ENCODE results near the gene DISC1. TPM values are rescaled to one million over a fixed set of nuclear protein-coding genes. Genes with fewer than 3 reads are reported as not detected.
A peak's percentile ranks its signal among the peaks of the same experiment; 100 is the strongest.

Gene DISC1
- total and polyA plus RNA-seq, 12 donors = 1.0 to 21.0 (median 9.7) TPM

DNA sequence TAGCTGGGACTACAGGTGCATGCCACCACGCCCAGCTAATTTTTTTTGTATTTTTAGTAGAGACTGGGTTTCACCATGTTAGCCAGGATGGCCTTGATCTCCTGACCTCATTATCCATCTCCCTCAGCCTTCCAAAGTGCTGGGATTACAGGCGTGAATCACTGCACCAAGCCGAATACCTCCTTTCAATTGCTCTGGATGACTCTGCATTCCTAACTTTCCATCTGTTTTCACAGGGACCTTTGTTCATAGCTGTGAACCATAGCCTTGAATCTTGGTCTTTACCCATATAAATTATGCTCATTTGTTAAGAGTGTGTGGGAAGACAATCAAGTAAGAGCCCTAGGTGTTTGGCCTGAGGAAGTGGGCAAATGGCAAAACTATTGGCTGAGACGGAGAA, 422.7 kb downstream of the DISC1 start:
- Histone ChIP-seq H3K27me3 (no peaks in the 10 kb centered on the region), H3K4me1 (replicated peaks in 1 of 2) (no peaks in the 10 kb centered on the region), H3K9me3 (replicated peaks in 1 of 3) (no peaks in the 10 kb centered on the region), H3K36me3 (replicated peaks in 1 of 2) (no peaks in the 10 kb centered on the region), H3K4me3 (no peak overlapping the region), H3K27ac (no peak overlapping the region)
- intact Hi-C loops (cut with DNase I) = no loop called here
- TF ChIP-seq, protein P1, sequence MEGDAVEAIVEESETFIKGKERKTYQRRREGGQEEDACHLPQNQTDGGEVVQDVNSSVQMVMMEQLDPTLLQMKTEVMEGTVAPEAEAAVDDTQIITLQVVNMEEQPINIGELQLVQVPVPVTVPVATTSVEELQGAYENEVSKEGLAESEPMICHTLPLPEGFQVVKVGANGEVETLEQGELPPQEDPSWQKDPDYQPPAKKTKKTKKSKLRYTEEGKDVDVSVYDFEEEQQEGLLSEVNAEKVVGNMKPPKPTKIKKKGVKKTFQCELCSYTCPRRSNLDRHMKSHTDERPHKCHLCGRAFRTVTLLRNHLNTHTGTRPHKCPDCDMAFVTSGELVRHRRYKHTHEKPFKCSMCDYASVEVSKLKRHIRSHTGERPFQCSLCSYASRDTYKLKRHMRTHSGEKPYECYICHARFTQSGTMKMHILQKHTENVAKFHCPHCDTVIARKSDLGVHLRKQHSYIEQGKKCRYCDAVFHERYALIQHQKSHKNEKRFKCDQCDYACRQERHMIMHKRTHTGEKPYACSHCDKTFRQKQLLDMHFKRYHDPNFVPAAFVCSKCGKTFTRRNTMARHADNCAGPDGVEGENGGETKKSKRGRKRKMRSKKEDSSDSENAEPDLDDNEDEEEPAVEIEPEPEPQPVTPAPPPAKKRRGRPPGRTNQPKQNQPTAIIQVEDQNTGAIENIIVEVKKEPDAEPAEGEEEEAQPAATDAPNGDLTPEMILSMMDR (IDR thresholded peaks at IDR 0.05) = no peak
- TF ChIP-seq POLR2A (IDR thresholded peaks at IDR 0.05) = no peak
- no peak for DNase-seq
- 72 to 85% (median 77%) methylated on average over 4 of the region's 4 CpGs for WGBS, 4 donors

DNA sequence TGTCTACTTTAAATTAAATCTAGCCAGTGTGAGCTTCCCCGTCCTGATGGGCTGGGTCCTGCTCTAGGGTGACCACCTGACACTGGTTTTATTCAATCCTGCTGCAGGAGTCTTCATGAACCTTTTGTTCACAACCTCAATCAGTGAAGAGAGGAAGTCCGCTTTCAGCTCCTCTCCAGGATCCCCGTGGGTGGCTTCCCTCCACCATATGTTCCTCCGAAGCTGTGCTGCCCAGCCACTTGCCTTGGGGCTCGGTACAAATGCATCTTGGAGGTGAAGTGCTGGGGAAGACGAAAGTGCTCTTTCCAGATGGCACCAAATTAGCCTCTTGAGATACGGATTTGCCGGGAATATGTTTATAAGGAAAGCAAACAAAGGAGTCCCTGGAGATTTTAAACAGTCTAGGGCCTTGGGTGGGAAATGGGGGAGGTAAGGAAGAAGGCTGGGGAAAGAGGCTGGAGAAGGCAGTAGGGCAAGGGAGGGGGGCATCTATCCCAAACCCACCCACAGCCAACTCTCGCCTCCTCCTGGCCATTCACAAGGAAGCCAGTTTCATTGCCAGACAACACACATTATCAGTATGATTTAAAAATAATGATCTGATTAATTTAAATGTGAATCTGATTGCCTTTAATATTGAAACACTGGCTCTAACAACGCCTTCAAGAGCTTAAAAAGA, 430.8 kb downstream of the DISC1 start:
- WGBS, 4 donors = 78 to 82% (median 79%) methylated on average over 10 of the region's 10 CpGs
- H3K9me3 ChIP-seq (replicated peaks in 1 of 3) = no peaks in the 10 kb centered on the region
- H3K27ac ChIP-seq = no peak overlapping the region
- intact Hi-C loops (cut with DNase I) = no loop called here
- H3K27me3 ChIP-seq = no peaks in the 10 kb centered on the region
- H3K36me3 ChIP-seq (replicated peaks in 1 of 2) = no peaks in the 10 kb centered on the region
- TF ChIP-seq, protein P1 (IDR thresholded peaks at IDR 0.05) = no peak
- TF ChIP-seq POLR2A (IDR thresholded peaks at IDR 0.05) = no peak
- no peak overlapping the region for H3K4me3 ChIP-seq
- DNase-seq = no peak
- H3K4me1 ChIP-seq (replicated peaks in 1 of 2) = no peaks in the 10 kb centered on the region

DNA sequence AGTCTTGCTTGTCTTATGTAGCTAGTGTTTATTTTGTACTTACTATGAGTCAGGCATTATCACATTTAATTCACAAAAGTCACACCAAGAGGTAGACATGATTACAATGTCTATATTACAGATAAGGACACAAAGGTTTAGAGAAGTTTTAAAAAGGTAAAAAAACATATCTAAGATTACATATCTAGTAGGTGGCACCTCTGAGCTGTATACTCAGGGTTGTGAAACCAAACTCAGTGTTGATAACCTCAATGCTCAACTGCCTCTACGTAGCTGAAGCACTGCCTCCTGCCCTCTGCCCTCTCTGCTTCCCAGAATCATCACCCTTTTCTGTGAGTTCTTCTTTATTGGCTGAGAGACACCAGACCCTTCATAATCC, 431.3 kb downstream of the DISC1 start:
- no peak overlapping the region for H3K27ac ChIP-seq
- no peak for TF ChIP-seq POLR2A (IDR thresholded peaks at IDR 0.05)
- TF ChIP-seq, protein P1 (IDR thresholded peaks at IDR 0.05) = no peak
- intact Hi-C loops (cut with DNase I) = no loop called here
- H3K36me3 ChIP-seq (replicated peaks in 1 of 2) = no peaks in the 10 kb centered on the region
- H3K27me3 ChIP-seq = no peaks in the 10 kb centered on the region
- no peak for DNase-seq
- 80 to 100% (median 88%) methylated on average over 1 of the region's 1 CpG for WGBS, 4 donors
- no peaks in the 10 kb centered on the region for H3K9me3 ChIP-seq (replicated peaks in 1 of 3)
- no peak overlapping the region for H3K4me3 ChIP-seq
- no peaks in the 10 kb centered on the region for H3K4me1 ChIP-seq (replicated peaks in 1 of 2)

DNA sequence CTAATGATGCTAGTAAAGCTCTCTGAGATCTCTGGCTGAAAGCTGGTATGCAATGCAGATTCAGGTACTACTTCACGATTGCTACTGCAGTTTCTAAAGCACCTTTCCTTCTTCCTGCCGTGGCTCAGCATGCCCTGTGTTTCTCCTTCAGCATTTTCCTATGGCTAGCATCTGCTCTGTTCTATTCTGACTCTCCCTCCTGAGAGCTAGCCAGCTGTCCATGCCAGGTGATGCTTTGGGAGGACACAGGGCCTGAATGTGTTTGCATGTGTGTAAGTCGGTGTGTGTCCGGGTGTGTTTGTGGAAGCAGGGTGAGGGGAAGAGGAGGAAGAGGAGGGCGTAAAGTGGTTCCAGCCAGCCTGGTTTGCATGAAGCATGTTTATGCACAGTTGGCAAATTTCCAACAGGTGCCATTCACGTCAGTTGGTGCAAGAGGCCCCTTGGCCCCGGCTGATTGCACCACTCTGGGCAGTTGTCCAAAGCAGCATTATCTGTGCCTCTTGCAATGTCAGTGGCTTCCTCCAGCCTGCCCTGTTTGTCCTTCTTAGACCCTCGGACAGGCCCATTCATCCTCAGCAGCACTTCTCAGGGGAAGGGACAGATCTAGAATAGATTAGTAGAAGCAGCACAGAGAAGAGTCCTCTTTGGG, 433.3 kb downstream of the DISC1 start:
- Histone ChIP-seq H3K27me3 (no peaks in the 10 kb centered on the region), H3K4me3 (no peak overlapping the region), H3K27ac (no peak overlapping the region), H3K4me1 (replicated peaks in 1 of 2) (no peaks in the 10 kb centered on the region), H3K9me3 (replicated peaks in 1 of 3) (no peaks in the 10 kb centered on the region), H3K36me3 (replicated peaks in 1 of 2) (no peaks in the 10 kb centered on the region)
- intact Hi-C loops (cut with DNase I) = no loop called here
- 65 to 73% (median 67%) methylated on average over 7 to 8 of the region's 8 CpGs for WGBS, 4 donors
- peak in 1 of 7 donors; percentile 15 for DNase-seq
- TF ChIP-seq POLR2A (IDR thresholded peaks at IDR 0.05) = no peak
- TF ChIP-seq, protein P1 (IDR thresholded peaks at IDR 0.05) = no peak
